IMR-90 (cell line): Measurements from ENCODE around the gene DMRT3. TPM values are rescaled to one million over a fixed set of nuclear protein-coding genes. Genes with fewer than 3 reads are reported as not detected.

Experiments used
- ATAC-seq: fragments of 200-7000 bp; cut with Tn5 transposase; 2 replicates; pipeline ENCODE4 v1.9.1; 2020; ENCODE audit warnings: low read depth, mild to moderate bottlenecking, moderate library complexity
- BruUV-seq: library from RNA; stranded (reverse); fragments of 400-500 nt; replicated peaks from 2 replicates; lab custom pipeline; 2021; lab: Mats Ljungman, UMichigan
- CTCF ChIA-PET: fragments of 300-600 bp; formaldehyde crosslinking; extraction: SDS; loops from one replicate; lab custom pipeline; 2021; ENCODE audit warnings: antibody characterized with exemption; lab: Yijun Ruan, JAX
- POLR2A ChIA-PET: fragments of 300-600 bp; sonication (Branson Sonifier 250); formaldehyde crosslinking; loops from one replicate; lab custom pipeline; 2022; ENCODE audit warnings: antibody characterized with exemption; ENCODE audit not compliant: unreplicated experiment; lab: Charles Lee
- DNase-seq: peaks from one replicate; pipeline ENCODE4 v3.0.0; 2013
- H2AFZ ChIP-seq: replicated peaks from 2 replicates; pipeline ENCODE3; 2013; ENCODE audit warnings: low read length, mild to moderate bottlenecking; ENCODE audit not compliant: poor library complexity
- H2AK5ac ChIP-seq: 2 replicates; pipeline ENCODE4 v1.6.1; 2013; ENCODE audit warnings: low read depth, low read length, inconsistent platforms
- H2AK9ac ChIP-seq: replicated peaks from 2 replicates; pipeline ENCODE3; 2013; ENCODE audit warnings: mild to moderate bottlenecking, low read depth, low read length, moderate library complexity; ENCODE audit not compliant: poor library complexity
- H2BK120ac ChIP-seq: 2 replicates; pipeline ENCODE4 v1.6.1; 2013; ENCODE audit warnings: low read depth, low read length, inconsistent platforms
- H2BK15ac ChIP-seq: 3 replicates; pipeline ENCODE4 v1.6.1; 2013; ENCODE audit warnings: low read depth, low read length, inconsistent platforms
- H2BK20ac ChIP-seq: 2 replicates; pipeline ENCODE4 v1.6.1; 2013; ENCODE audit warnings: low read depth, mild to moderate bottlenecking, inconsistent platforms, low read length, moderate library complexity
- H2BK5ac ChIP-seq: 2 replicates; pipeline ENCODE4 v1.6.1; 2013; ENCODE audit warnings: mild to moderate bottlenecking, low read depth, low read length, inconsistent platforms; ENCODE audit not compliant: poor library complexity, severe bottlenecking
- H3K14ac ChIP-seq: replicated peaks from 2 replicates; pipeline ENCODE4 v1.6.1; 2013; ENCODE audit warnings: low read depth, low read length, inconsistent platforms
- H3K18ac ChIP-seq: 2 replicates; pipeline ENCODE4 v1.6.1; 2013; ENCODE audit warnings: low read depth, low read length, control low read depth
- H3K23ac ChIP-seq: 2 replicates; pipeline ENCODE4 v1.6.1; 2013; ENCODE audit warnings: low read depth, low read length, inconsistent platforms
- H3K27ac ChIP-seq: 2 replicates; pipeline ENCODE4 v1.5.1; 2013; ENCODE audit warnings: mild to moderate bottlenecking, control low read depth, low read length; ENCODE audit not compliant: insufficient read depth
- H3K27me3 ChIP-seq: 2 replicates; pipeline ENCODE4 v1.6.1; 2013; ENCODE audit warnings: low read length; ENCODE audit not compliant: control insufficient read depth, insufficient read depth
- H3K36me3 ChIP-seq: 2 replicates; pipeline ENCODE4 v1.6.1; 2013; ENCODE audit warnings: low read length, mixed read lengths; ENCODE audit not compliant: control insufficient read depth, insufficient read depth
- H3K4ac ChIP-seq: 2 replicates; pipeline ENCODE4 v1.6.1; 2013; ENCODE audit warnings: low read depth, low read length, inconsistent platforms
- H3K4me1 ChIP-seq: 2 replicates; pipeline ENCODE4 v1.6.1; 2013; ENCODE audit warnings: low read length, mixed read lengths; ENCODE audit not compliant: control insufficient read depth, insufficient read depth
- H3K4me2 ChIP-seq: 2 replicates; pipeline ENCODE4 v1.6.1; 2013; ENCODE audit warnings: low read depth, mild to moderate bottlenecking, control low read depth, low read length, moderate library complexity
- H3K4me3 ChIP-seq: 2 replicates; pipeline ENCODE4 v1.5.1; 2013; ENCODE audit warnings: low read depth, mild to moderate bottlenecking, control low read depth, low read length, moderate library complexity; ENCODE audit not compliant: insufficient read depth
- H3K56ac ChIP-seq: 2 replicates; pipeline ENCODE4 v1.6.1; 2013; ENCODE audit warnings: low read length, inconsistent platforms; ENCODE audit not compliant: insufficient read depth; ENCODE audit errors: extremely low read depth
- H3K79me1 ChIP-seq, 2 experiments: 2 replicates each; pipeline ENCODE4 v1.6.1; 2013; ENCODE audit warnings: low read length in 2 of 2, inconsistent platforms in 1 of 2, low read depth in 1 of 2
- H3K9ac ChIP-seq: 2 replicates; pipeline ENCODE4 v1.6.1; 2013; ENCODE audit warnings: low read depth, low read length, control low read depth
- H3K9me1 ChIP-seq: 2 replicates; pipeline ENCODE4 v1.6.1; 2013; ENCODE audit warnings: low read length, inconsistent platforms; ENCODE audit not compliant: insufficient read depth
- H3K9me3 ChIP-seq: 2 replicates; pipeline ENCODE4 v1.6.1; 2013; ENCODE audit warnings: low read length; ENCODE audit not compliant: control insufficient read depth, insufficient read depth
- H4K20me1 ChIP-seq: 2 replicates; pipeline ENCODE4 v1.6.1; 2013; ENCODE audit warnings: low read length, inconsistent platforms; ENCODE audit not compliant: insufficient read depth
- H4K5ac ChIP-seq: 2 replicates; pipeline ENCODE4 v1.6.1; 2013; ENCODE audit warnings: mild to moderate bottlenecking, low read depth, low read length, control low read depth
- H4K8ac ChIP-seq, 2 experiments: 2 replicates each; pipeline ENCODE4 v1.6.1; 2013; ENCODE audit warnings: low read depth in 2 of 2, low read length in 2 of 2, control low read depth in 1 of 2, inconsistent platforms in 1 of 2
- H4K91ac ChIP-seq: 2 replicates; pipeline ENCODE4 v1.6.1; 2013; ENCODE audit warnings: low read depth, low read length, inconsistent platforms; ENCODE audit not compliant: insufficient read depth
- MAZ ChIP-seq: IDR thresholded peaks from 2 replicates; pipeline ENCODE4 v1.6.1; 2012; ENCODE audit warnings: low read depth, mild to moderate bottlenecking, low read length, improper control_type of control experiment, moderate library complexity, borderline replicate concordance
- NFE2L2 ChIP-seq: fragments of 150-350 bp; IDR thresholded peaks from 2 replicates; pipeline ENCODE4 v1.6.1; 2016; ENCODE audit warnings: low read depth, mild to moderate bottlenecking, low read length
- POLR2A ChIP-seq: IDR thresholded peaks from 2 replicates; pipeline ENCODE4 v1.6.1; 2012; ENCODE audit warnings: mild to moderate bottlenecking, low read depth, low read length
- WGBS, 2 experiments: methylation state at CpG; one replicate each; pipeline versions ENCODE4 v1.1.5 to v1.1.7; 2013; ENCODE audit warnings: missing lambda C conversion rate in 2 of 2; ENCODE audit not compliant: insufficient read length in 1 of 2; ENCODE audit errors: extremely low coverage in 2 of 2; 5-methylcytosine and 5-hydroxymethylcytosine counted together
- dilution Hi-C: fragments of 300-500 bp; cut with HindIII; formaldehyde crosslinking; loops from one replicate; pipeline ENCODE4 v1.14.3; 2018; ENCODE audit warnings: low sequenced_read_pairs; ENCODE audit not compliant: unreplicated experiment
- in situ Hi-C: fragments of 300-500 bp; cut with MboI; formaldehyde crosslinking; loops from 3 replicates; pipeline ENCODE4 v1.14.3; 2019; ENCODE audit warnings: low sequenced_read_pairs, inconsistent platforms, mixed read lengths
- intact Hi-C: fragments of 100-400 bp; cut with micrococcal nuclease; formaldehyde crosslinking; loops from 2 replicates; pipeline ENCODE4 v1.10.0; 2022
- polyA plus RNA-seq, 3 experiments: library from polyadenylated mRNA; depleted of rRNA; stranded (reverse); fragments of >200 nt; gene quantifications; 2 replicates each; pipeline ENCODE4 v1.2.3, GENCODE V29; 2012; ENCODE audit warnings: low replicate concordance in 1 of 3
- total RNA-seq: library from RNA; depleted of rRNA; stranded (reverse); fragments of >200 nt; gene quantifications from 2 replicates; pipeline ENCODE4 v1.2.3, GENCODE V29; 2012

The DMRT3 gene
- total and polyA plus RNA-seq, 2 of the 4 experiments (the other 2 are of a cell fraction) = not detected

DNA sequence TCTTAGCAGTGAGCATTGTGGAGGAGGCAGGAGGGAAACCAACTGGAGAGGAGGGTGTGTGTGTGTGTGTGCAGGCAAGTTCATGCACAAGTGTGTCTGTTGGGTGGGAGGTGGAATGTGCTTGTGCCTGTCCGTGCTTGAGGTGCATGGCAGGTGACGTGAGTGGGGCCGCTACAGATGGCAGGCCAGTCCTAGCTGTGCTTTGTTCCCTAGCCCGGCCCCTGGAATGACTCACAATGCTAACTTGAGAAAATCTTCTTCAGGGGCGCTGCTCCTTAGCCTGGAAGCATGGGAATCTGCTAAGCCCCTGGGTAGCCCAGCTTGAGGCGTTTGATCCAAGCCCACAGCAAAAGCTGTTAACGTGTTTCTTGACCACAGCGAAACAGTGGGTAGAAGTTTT is 48.7 kb downstream of the DMRT3 start:
- H3K23ac ChIP-seq = no peak overlapping the region
- H3K79me1 ChIP-seq = no peaks in the 10 kb centered on the region
- no peaks in the 10 kb centered on the region for H4K20me1 ChIP-seq
- intact Hi-C loops (no loop called here), dilution Hi-C loops (no loop called here), in situ Hi-C loops (no loop called here)
- 40% methylated on average over 1 of the region's 8 CpGs; no CpG with 5 or more reads in 1 of the 2 experiments for WGBS, 2 experiments
- no peak overlapping the region for H2AK9ac ChIP-seq
- H3K9me1 ChIP-seq = no peaks in the 10 kb centered on the region
- H3K56ac ChIP-seq = no peak overlapping the region
- no peak overlapping the region for H4K5ac ChIP-seq
- no peak overlapping the region for H4K8ac ChIP-seq
- no peak overlapping the region for H2BK15ac ChIP-seq
- no peaks in the 10 kb centered on the region for H3K4me1 ChIP-seq
- no TSS peak for BruUV-seq
- H3K9me3 ChIP-seq = no peaks in the 10 kb centered on the region
- no peak for TF ChIP-seq NFE2L2
- TF ChIP-seq MAZ = no peak
- TF ChIP-seq POLR2A = no peak
- H3K4me2 ChIP-seq = no peak overlapping the region
- no peaks in the 10 kb centered on the region for H3K36me3 ChIP-seq
- ATAC-seq = no peak
- H4K91ac ChIP-seq = no peak overlapping the region
- no peak overlapping the region for H3K4ac ChIP-seq
- ChIA-PET CTCF (no interaction called here), POLR2A (no interaction called here)
- H2AFZ ChIP-seq = no peak overlapping the region
- no peak overlapping the region for H3K4me3 ChIP-seq
- no peak overlapping the region for H3K18ac ChIP-seq
- H2BK5ac ChIP-seq = no peak overlapping the region
- H3K27me3 ChIP-seq = no peaks in the 10 kb centered on the region
- H2BK20ac ChIP-seq = no peak overlapping the region
- no peak overlapping the region for H3K27ac ChIP-seq
- no peak overlapping the region for H3K14ac ChIP-seq
- no peak overlapping the region for H3K9ac ChIP-seq
- H2BK120ac ChIP-seq = no peak overlapping the region
- DNase-seq = no peak
- no peak overlapping the region for H2AK5ac ChIP-seq
